Endothelial cell of umbilical vein (primary cell): Measurements from ENCODE around the gene PRLHR. TPM values are rescaled to one million over a fixed set of nuclear protein-coding genes. Genes with fewer than 3 reads are reported as not detected.

Experiments
- BruUV-seq: library from RNA; stranded (reverse); fragments of 400-500 nt; replicated peaks from 2 replicates; lab custom pipeline; 2021; lab: Mats Ljungman, UMichigan
- CTCF ChIA-PET: fragments of 300-600, 350-600 bp; sonication (Branson Sonifier 250); formaldehyde crosslinking; loops from one replicate; lab custom pipeline; 2021; ENCODE audit warnings: antibody characterized with exemption, inconsistent platforms; lab: Charles Lee
- POLR2A ChIA-PET: fragments of 300-600, 350-600 bp; sonication (Branson Sonifier 250); formaldehyde crosslinking; loops from one replicate; lab custom pipeline; 2021; ENCODE audit warnings: antibody characterized with exemption, inconsistent platforms; lab: Charles Lee
- DNase-seq: peaks from one replicate; pipeline ENCODE4 v3.0.0-alpha.2; 2011; ENCODE audit warnings: low read depth, low spot score
- FAIRE-seq: peaks from 2 replicates; lab custom pipeline; 2011; peaks lifted over from hg19 to GRCh38; lab: Jason Lieb, UNC
- H2AFZ ChIP-seq: 2 replicates; pipeline ENCODE4 v1.6.0; 2012; ENCODE audit warnings: low read depth, low read length, control low read depth, inconsistent platforms
- H3K27ac ChIP-seq: 2 replicates; pipeline ENCODE4 v1.5.1; 2011; ENCODE audit warnings: low read depth, mild to moderate bottlenecking, control low read depth, low read length, moderate library complexity; ENCODE audit not compliant: insufficient read depth
- H3K27me3 ChIP-seq, 2 experiments: 2 replicates each; pipeline versions ENCODE4 v1.6.0 to v1.6.1; 2011; ENCODE audit warnings: low read length in 2 of 2, mixed read lengths in 1 of 2; ENCODE audit not compliant: control insufficient read depth in 2 of 2, insufficient read depth in 2 of 2
- H3K36me3 ChIP-seq, 2 experiments: 2 replicates in 1 of 2; 3 replicates in 1 of 2; pipeline ENCODE4 v1.5.1; 2011; ENCODE audit warnings: low read length in 2 of 2, mild to moderate bottlenecking in 1 of 2, moderate library complexity in 1 of 2; ENCODE audit not compliant: control insufficient read depth in 2 of 2, insufficient read depth in 2 of 2; ENCODE audit errors: extremely low read depth in 1 of 2
- H3K4me1 ChIP-seq: 3 replicates; pipeline ENCODE4 v1.5.1; 2011; ENCODE audit warnings: mild to moderate bottlenecking, low read length; ENCODE audit not compliant: control insufficient read depth, insufficient read depth; ENCODE audit errors: extremely low read depth
- H3K4me2 ChIP-seq: 2 replicates; pipeline ENCODE4 v1.6.1; 2011; ENCODE audit warnings: low read length, control low read depth, mixed read lengths; ENCODE audit not compliant: insufficient read depth
- H3K4me3 ChIP-seq, 3 experiments: fragments of 200-600 bp in 1 of 3; sonication (generic), shearing (Covaris generic) in 1 of 3; replicated peaks in 1 of 3; 2 replicates each; pipeline ENCODE4 v1.5.1; 2011 to 2016; ENCODE audit warnings: control low read depth in 3 of 3, low read length in 3 of 3, mild to moderate bottlenecking in 2 of 3, inconsistent platforms in 1 of 3, low read depth in 1 of 3, moderate library complexity in 1 of 3; ENCODE audit not compliant: insufficient read depth in 1 of 3
- H3K79me2 ChIP-seq: 2 replicates; pipeline ENCODE4 v1.6.0; 2012; ENCODE audit warnings: low read length, inconsistent platforms; ENCODE audit not compliant: control insufficient read depth, insufficient read depth
- H3K9ac ChIP-seq: replicated peaks from 2 replicates; pipeline ENCODE3; 2011; ENCODE audit warnings: low read length, control low read depth; ENCODE audit not compliant: insufficient read depth; ENCODE audit errors: extremely low read depth
- H3K9me1 ChIP-seq: replicated peaks from 3 replicates; pipeline ENCODE4 v1.6.0; 2011; ENCODE audit warnings: mild to moderate bottlenecking, low read length; ENCODE audit not compliant: control insufficient read depth, insufficient read depth; ENCODE audit errors: extremely low read depth
- H3K9me3 ChIP-seq: replicated peaks from 2 replicates; pipeline ENCODE4 v1.5.1; 2012; ENCODE audit warnings: low read length, inconsistent platforms; ENCODE audit not compliant: control insufficient read depth, insufficient read depth
- H4K20me1 ChIP-seq: replicated peaks from 2 replicates; pipeline ENCODE3; 2011; ENCODE audit warnings: mild to moderate bottlenecking, low read length; ENCODE audit not compliant: control insufficient read depth, insufficient read depth; ENCODE audit errors: extremely low read depth
- CTCF ChIP-seq, 2 donors: IDR thresholded peaks; 1 replicate in 1 of 2; 2 replicates in 1 of 2; pipeline ENCODE4 v1.5.1; 2011; ENCODE audit warnings: low read length in 2 of 2, mild to moderate bottlenecking in 2 of 2, moderate library complexity in 2 of 2, control low read depth in 1 of 2, inconsistent platforms in 1 of 2, low read depth in 1 of 2; ENCODE audit not compliant: insufficient read depth in 1 of 2; ENCODE audit errors: extremely low read depth in 1 of 2
- EZH2 ChIP-seq: IDR thresholded peaks from 2 replicates; pipeline ENCODE4 v1.6.1; 2012; ENCODE audit warnings: borderline replicate concordance, low read depth, mild to moderate bottlenecking, moderate library complexity, low read length, inconsistent platforms; ENCODE audit not compliant: severe bottlenecking
- FOS ChIP-seq: IDR thresholded peaks from 2 replicates; pipeline ENCODE4 v1.6.1; 2011; ENCODE audit warnings: mild to moderate bottlenecking, low read length, moderate library complexity, borderline replicate concordance; ENCODE audit not compliant: insufficient read depth
- GATA2 ChIP-seq: IDR thresholded peaks from 2 replicates; pipeline ENCODE4 v1.7.0; 2011; ENCODE audit warnings: low read depth, mild to moderate bottlenecking, moderate library complexity, mixed read lengths, low read length; ENCODE audit not compliant: insufficient read length, insufficient read depth
- JUN ChIP-seq: IDR thresholded peaks from 2 replicates; pipeline ENCODE4 v1.6.1; 2011; ENCODE audit warnings: borderline replicate concordance, low read depth; ENCODE audit not compliant: insufficient read length, insufficient read depth
- MYC ChIP-seq: IDR thresholded peaks from one replicate; pipeline ENCODE4 v1.6.1; 2011; ENCODE audit warnings: mild to moderate bottlenecking, low read depth, low read length
- POLR2A ChIP-seq: IDR thresholded peaks from 2 replicates; pipeline ENCODE4 v1.6.1; 2012; ENCODE audit warnings: low read depth, mild to moderate bottlenecking, control low read depth, low read length
- POLR2AphosphoS5 ChIP-seq: IDR thresholded peaks from 2 replicates; pipeline ENCODE4 v1.6.1; 2012; ENCODE audit warnings: low read depth, mild to moderate bottlenecking, control low read depth, low read length, moderate library complexity; ENCODE audit not compliant: insufficient read depth
- dilution Hi-C: fragments of 300-500 bp; cut with MboI; formaldehyde crosslinking; loops from one replicate; pipeline ENCODE4 v1.15.0; 2019; ENCODE audit warnings: low sequenced_read_pairs; ENCODE audit not compliant: extremely low pct_ligation_motif_present
- intact Hi-C: fragments of 100-400 bp; cut with micrococcal nuclease; formaldehyde crosslinking; loops from one replicate; pipeline ENCODE4 v1.10.0; 2022
- polyA plus RNA-seq, 4 experiments: library from polyadenylated mRNA; depleted of rRNA in 3 of 4; stranded (reverse) in 3 of 4; unstranded in 1 of 4; fragments of >200 nt; gene quantifications; 2 replicates each; pipeline versions ENCODE4 v1.2.1 to v1.2.3, GENCODE V29; 2011 to 2012; ENCODE audit warnings: missing spikeins in 1 of 4
- total RNA-seq: library from RNA; stranded (reverse); gene quantifications from 2 replicates; pipeline ENCODE4 v1.2.3, GENCODE V29; 2021
- TF ChIP-seq, protein P1 (sequence below): IDR thresholded peaks from 2 replicates; pipeline ENCODE4 v1.6.1; 2011; ENCODE audit not compliant: insufficient read depth, insufficient read length

PRLHR gene
- total and polyA plus RNA-seq, 2 donors (not counting 3 experiments of a cell fraction or from before 2014, with no cell fraction given) = not detected

- no peak for TF ChIP-seq MYC
- no peak for TF ChIP-seq POLR2A
- peak; percentile 26 to 56 for TF ChIP-seq CTCF (IDR thresholded peaks at IDR 0.05; ENCODE audit: extremely low read depth in 1 of 2, insufficient read depth in 1 of 2, low read depth in 1 of 2, low read length in 2 of 2)
- no peak overlapping the region for H3K9ac ChIP-seq
- intact Hi-C loops (loop anchor here (1.0 kb wide), 1 partner anchor 1048 kb away; no protein-coding TSS in a partner anchor), dilution Hi-C loops (no loop called here)
- FAIRE-seq (no peak), DNase-seq (peak; percentile 11)
- ChIA-PET CTCF (interaction anchor here (0.8 to 1.8 kb wide), 4 partner anchors 15 to 1047 kb away, joined by 3 to 8 read pairs (median 4); no protein-coding TSS in a partner anchor), POLR2A (no interaction called here)
- H3K27me3 ChIP-seq = no peaks in the 10 kb centered on the region
- H4K20me1 ChIP-seq = no peaks in the 10 kb centered on the region
- H3K36me3 ChIP-seq = no peaks in the 10 kb centered on the region
- H3K79me2 ChIP-seq = no peaks in the 10 kb centered on the region
- H3K4me3 ChIP-seq = no peak overlapping the region
- H3K27ac ChIP-seq = no peak overlapping the region
- H3K9me3 ChIP-seq = no peaks in the 10 kb centered on the region
- no peaks in the 10 kb centered on the region for H3K4me1 ChIP-seq
- no TSS peak for BruUV-seq
- H3K9me1 ChIP-seq = no peaks in the 10 kb centered on the region
- H2AFZ ChIP-seq = no peak overlapping the region
- no peak overlapping the region for H3K4me2 ChIP-seq
Measured at GRCh38 chr10:118543714-118544400, 51.6 kb downstream of the PRLHR start.

- no peaks in the 10 kb centered on the region for H3K27me3 ChIP-seq
- no peaks in the 10 kb centered on the region for H3K36me3 ChIP-seq
- no peaks in the 10 kb centered on the region for H3K4me1 ChIP-seq
- no peaks in the 10 kb centered on the region for H3K9me1 ChIP-seq
- TF ChIP-seq, protein P1, sequence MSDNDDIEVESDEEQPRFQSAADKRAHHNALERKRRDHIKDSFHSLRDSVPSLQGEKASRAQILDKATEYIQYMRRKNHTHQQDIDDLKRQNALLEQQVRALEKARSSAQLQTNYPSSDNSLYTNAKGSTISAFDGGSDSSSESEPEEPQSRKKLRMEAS = no peak
- TF ChIP-seq EZH2 (no peak), MYC (no peak), FOS (no peak), GATA2 (no peak), JUN (no peak), POLR2A (no peak), CTCF (IDR thresholded peaks at IDR 0.05; ENCODE audit: extremely low read depth in 1 of 2, insufficient read depth in 1 of 2, low read depth in 1 of 2, low read length in 2 of 2) (no peak), POLR2AphosphoS5 (no peak)
- BruUV-seq = no TSS peak
- H2AFZ ChIP-seq = no peak overlapping the region
- ChIA-PET CTCF (interaction anchor here (1.8 kb wide), 1 partner anchor 1046 kb away, joined by 8 read pairs; no protein-coding TSS in a partner anchor), POLR2A (no interaction called here)
- FAIRE-seq (no peak), DNase-seq (no peak)
- H3K4me2 ChIP-seq = no peak overlapping the region
- no peaks in the 10 kb centered on the region for H3K9me3 ChIP-seq
- H3K79me2 ChIP-seq = no peaks in the 10 kb centered on the region
- no peak overlapping the region for H3K4me3 ChIP-seq
- no peak overlapping the region for H3K9ac ChIP-seq
- H4K20me1 ChIP-seq = no peaks in the 10 kb centered on the region
- no peak overlapping the region for H3K27ac ChIP-seq
- intact Hi-C loops (no loop called here), dilution Hi-C loops (no loop called here)
Measured at GRCh38 chr10:118542745-118543144, 52.7 kb downstream of the PRLHR start.
